Mesendoderm (in vitro differentiated cells): ENCODE data around the gene KIAA0232.

Experiments used
- DNase-seq: peaks from one replicate; pipeline ENCODE4 v3.0.0; 2013
- H2AK5ac ChIP-seq: 2 replicates; pipeline ENCODE4 v1.6.1; 2013; ENCODE audit warnings: low read length, inconsistent platforms
- H2BK120ac ChIP-seq: 2 replicates; pipeline ENCODE4 v1.6.1; 2013; ENCODE audit warnings: low read depth, mild to moderate bottlenecking, low read length, moderate library complexity, mixed read lengths
- H2BK15ac ChIP-seq: replicated peaks from 2 replicates; pipeline ENCODE4 v1.6.1; 2013; ENCODE audit warnings: low read depth, mild to moderate bottlenecking, moderate library complexity
- H2BK5ac ChIP-seq: 2 replicates; pipeline ENCODE4 v1.6.1; 2013; ENCODE audit warnings: low read length, inconsistent platforms
- H3K18ac ChIP-seq: 2 replicates; pipeline ENCODE4 v1.6.1; 2013; ENCODE audit warnings: mild to moderate bottlenecking, low read length, mixed read lengths
- H3K23ac ChIP-seq: one replicate; pipeline ENCODE4 v1.6.1; 2013; ENCODE audit warnings: low read length
- H3K27ac ChIP-seq: 2 replicates; pipeline ENCODE4 v1.5.1; 2013; ENCODE audit warnings: low read depth, mild to moderate bottlenecking, inconsistent platforms, low read length, moderate library complexity
- H3K27me3 ChIP-seq: 2 replicates; pipeline ENCODE4 v1.6.1; 2013; ENCODE audit warnings: low read length, control low read depth, mild to moderate bottlenecking, inconsistent platforms; ENCODE audit not compliant: insufficient read depth, poor library complexity
- H3K36me3 ChIP-seq: 2 replicates; pipeline ENCODE4 v1.6.1; 2013; ENCODE audit warnings: low read length, inconsistent platforms; ENCODE audit not compliant: control insufficient read depth, insufficient read depth
- H3K4ac ChIP-seq: one replicate; pipeline ENCODE4 v1.6.1; 2013; ENCODE audit warnings: low read depth, mild to moderate bottlenecking, low read length, moderate library complexity
- H3K4me1 ChIP-seq: 2 replicates; pipeline ENCODE4 v1.6.1; 2013; ENCODE audit warnings: low read depth, low read length, inconsistent platforms; ENCODE audit not compliant: control insufficient read depth
- H3K4me2 ChIP-seq: 2 replicates; pipeline ENCODE4 v1.6.1; 2013; ENCODE audit warnings: low read length
- H3K4me3 ChIP-seq: 2 replicates; pipeline ENCODE4 v1.5.1; 2013; ENCODE audit warnings: mild to moderate bottlenecking, low read length
- H3K56ac ChIP-seq: one replicate; pipeline ENCODE4 v1.6.1; 2013; ENCODE audit warnings: low read length
- H3K79me1 ChIP-seq: 2 replicates; pipeline ENCODE4 v1.6.1; 2013; ENCODE audit warnings: low read length, inconsistent platforms
- H3K79me2 ChIP-seq: 2 replicates; pipeline ENCODE4 v1.6.1; 2013; ENCODE audit warnings: mild to moderate bottlenecking, low read length; ENCODE audit not compliant: control insufficient read depth, insufficient read depth
- H3K9ac ChIP-seq: 2 replicates; pipeline ENCODE4 v1.6.1; 2013; ENCODE audit warnings: low read length, inconsistent platforms
- H4K5ac ChIP-seq: one replicate; pipeline ENCODE4 v1.6.1; 2013; ENCODE audit warnings: low read length
- H4K8ac ChIP-seq: one replicate; pipeline ENCODE4 v1.6.1; 2013; ENCODE audit warnings: low read depth, mild to moderate bottlenecking, control low read depth, low read length, moderate library complexity
- WGBS: extraction: QIAGEN DNeasy Blood & Tissue Kit; methylation state at CpG from one replicate; pipeline ENCODE4 v1.1.7; 2013; ENCODE audit warnings: low lambda C conversion rate, missing lambda C conversion rate; ENCODE audit not compliant: insufficient coverage; ENCODE audit errors: extremely low coverage; 5-methylcytosine and 5-hydroxymethylcytosine counted together

KIAA0232 gene

GRCh38 chr4:6920171-6920570, 137.6 kb downstream of the KIAA0232 start:
- DNase-seq: no peak
- Histone ChIP-seq H3K56ac (no peak overlapping the region), H4K5ac (no peak overlapping the region), H2BK120ac (no peak overlapping the region), H3K4me2 (no peak overlapping the region), H2AK5ac (no peak overlapping the region), H3K36me3 (no peaks in the 10 kb centered on the region), H3K27ac (no peak overlapping the region), H2BK15ac (no peak overlapping the region), H3K9ac (no peak overlapping the region), H3K27me3 (no peaks in the 10 kb centered on the region), H2BK5ac (no peak overlapping the region), H3K4me3 (no peak overlapping the region), H3K4ac (no peak overlapping the region), H4K8ac (no peak overlapping the region), H3K18ac (no peak overlapping the region), H3K4me1 (no peaks in the 10 kb centered on the region), H3K23ac (no peak overlapping the region), H3K79me2 (no peaks in the 10 kb centered on the region), H3K79me1 (peaks cover 2% of the 10 kb centered on the region)
- no CpG with 5 or more reads among the region's 3 CpGs for WGBS

- no peak overlapping the region for H3K18ac ChIP-seq
- no peak overlapping the region for H4K8ac ChIP-seq
- H2BK15ac ChIP-seq: no peak overlapping the region
- no peaks in the 10 kb centered on the region for H3K36me3 ChIP-seq
- H3K9ac ChIP-seq: no peak overlapping the region
- peaks cover 6% of the 10 kb centered on the region for H3K4me1 ChIP-seq
- no peaks in the 10 kb centered on the region for H3K27me3 ChIP-seq
- no peak overlapping the region for H3K27ac ChIP-seq
- H3K79me2 ChIP-seq: no peaks in the 10 kb centered on the region
- no peak overlapping the region for H2BK120ac ChIP-seq
- H3K79me1 ChIP-seq: no peaks in the 10 kb centered on the region
- no peak overlapping the region for H3K4me3 ChIP-seq
- DNase-seq: no peak
- no peak overlapping the region for H3K4me2 ChIP-seq
- H2BK5ac ChIP-seq: no peak overlapping the region
- H3K56ac ChIP-seq: no peak overlapping the region
- no peak overlapping the region for H4K5ac ChIP-seq
- WGBS: no CpG with 5 or more reads among the region's 32 CpGs
- no peak overlapping the region for H3K4ac ChIP-seq
- no peak overlapping the region for H2AK5ac ChIP-seq
- no peak overlapping the region for H3K23ac ChIP-seq
These were observed 141.0 kb downstream of the KIAA0232 start for GRCh38 chr4:6923507-6923906.

GRCh38 chr4:6924361-6924779, 141.8 kb downstream of the KIAA0232 start:
- Histone ChIP-seq H4K5ac (no peak overlapping the region), H3K4me3 (no peak overlapping the region), H2BK15ac (no peak overlapping the region), H3K79me1 (no peaks in the 10 kb centered on the region), H2AK5ac (no peak overlapping the region), H3K9ac (no peak overlapping the region), H3K27ac (no peak overlapping the region), H3K79me2 (no peaks in the 10 kb centered on the region), H3K23ac (no peak overlapping the region), H3K4me1 (peaks cover 6% of the 10 kb centered on the region), H2BK120ac (no peak overlapping the region), H3K36me3 (no peaks in the 10 kb centered on the region), H3K18ac (no peak overlapping the region), H3K4ac (no peak overlapping the region), H2BK5ac (no peak overlapping the region), H3K27me3 (no peaks in the 10 kb centered on the region), H3K56ac (no peak overlapping the region), H4K8ac (no peak overlapping the region), H3K4me2 (no peak overlapping the region)
- DNase-seq: no peak
- no CpG with 5 or more reads among the region's 12 CpGs for WGBS

GRCh38 chr4:6925357-6925836, 142.9 kb downstream of the KIAA0232 start:
- no peak overlapping the region for H3K18ac ChIP-seq
- H3K23ac ChIP-seq: no peak overlapping the region
- DNase-seq: no peak
- H3K79me2 ChIP-seq: no peaks in the 10 kb centered on the region
- H2AK5ac ChIP-seq: no peak overlapping the region
- no peak overlapping the region for H3K4ac ChIP-seq
- H3K9ac ChIP-seq: no peak overlapping the region
- WGBS: no CpG with 5 or more reads among the region's 14 CpGs
- H3K4me1 ChIP-seq: peaks cover 6% of the 10 kb centered on the region
- H2BK5ac ChIP-seq: no peak overlapping the region
- H3K36me3 ChIP-seq: no peaks in the 10 kb centered on the region
- H4K5ac ChIP-seq: no peak overlapping the region
- no peak overlapping the region for H2BK120ac ChIP-seq
- no peaks in the 10 kb centered on the region for H3K79me1 ChIP-seq
- no peak overlapping the region for H3K56ac ChIP-seq
- H2BK15ac ChIP-seq: no peak overlapping the region
- H4K8ac ChIP-seq: no peak overlapping the region
- no peak overlapping the region for H3K4me2 ChIP-seq
- H3K4me3 ChIP-seq: no peak overlapping the region
- H3K27me3 ChIP-seq: no peaks in the 10 kb centered on the region
- no peak overlapping the region for H3K27ac ChIP-seq

- no peak overlapping the region for H3K9ac ChIP-seq
- H3K23ac ChIP-seq: no peak overlapping the region
- H4K8ac ChIP-seq: no peak overlapping the region
- H3K79me1 ChIP-seq: no peaks in the 10 kb centered on the region
- H3K27me3 ChIP-seq: no peaks in the 10 kb centered on the region
- no peak overlapping the region for H3K4ac ChIP-seq
- H3K79me2 ChIP-seq: no peaks in the 10 kb centered on the region
- H3K4me2 ChIP-seq: no peak overlapping the region
- WGBS: no CpG with 5 or more reads among the region's 19 CpGs
- H3K56ac ChIP-seq: no peak overlapping the region
- H4K5ac ChIP-seq: no peak overlapping the region
- peaks cover 6% of the 10 kb centered on the region for H3K4me1 ChIP-seq
- no peak overlapping the region for H2AK5ac ChIP-seq
- H3K4me3 ChIP-seq: no peak overlapping the region
- H2BK5ac ChIP-seq: no peak overlapping the region
- no peaks in the 10 kb centered on the region for H3K36me3 ChIP-seq
- H2BK120ac ChIP-seq: no peak overlapping the region
- no peak overlapping the region for H3K18ac ChIP-seq
- DNase-seq: no peak
- H3K27ac ChIP-seq: no peak overlapping the region
- H2BK15ac ChIP-seq: no peak overlapping the region
These were observed 143.6 kb downstream of the KIAA0232 start for GRCh38 chr4:6926081-6926480.
